WTC11 (cell line): ENCODE measurements around the gene QKI. TPM values are rescaled to one million over a fixed set of nuclear protein-coding genes. Genes with fewer than 3 reads are reported as not detected.

Source experiments
- ATAC-seq: fragments of 200-7000 bp; cut with Tn5 transposase; 2 replicates; pipeline ENCODE4 v1.10.0; 2021; ENCODE audit warnings: mild to moderate bottlenecking, moderate library complexity
- CTCF ChIA-PET: fragments of 300-600 bp; sonication (Branson Sonifier 250); formaldehyde crosslinking; loops from one replicate; lab custom pipeline; 2021; ENCODE audit warnings: antibody characterized with exemption; lab: Charles Lee
- POLR2A ChIA-PET: fragments of 350-600 bp; sonication (Branson Sonifier 250); formaldehyde crosslinking; loops from one replicate; lab custom pipeline; 2021; ENCODE audit warnings: antibody characterized with exemption; lab: Charles Lee
- DNase-seq: peaks from one replicate; pipeline ENCODE4 v3.0.0; 2021; ENCODE audit warnings: low spot score
- H3K27ac Mint-ChIP-seq: 2 replicates; pipeline ENCODE4 v1.8.0; 2021; ENCODE audit warnings: mixed read lengths
- H3K27me3 Mint-ChIP-seq: 2 replicates; pipeline ENCODE4 v1.8.0; 2021; ENCODE audit warnings: low read depth, mild to moderate bottlenecking, moderate library complexity, mixed read lengths
- H3K36me3 Mint-ChIP-seq: 2 replicates; pipeline ENCODE4 v1.8.0; 2021; ENCODE audit warnings: mixed read lengths
- H3K4me1 Mint-ChIP-seq: 2 replicates; pipeline ENCODE4 v1.8.0; 2022; ENCODE audit warnings: mixed read lengths
- H3K4me3 Mint-ChIP-seq: 2 replicates; pipeline ENCODE4 v1.8.0; 2021; ENCODE audit warnings: mild to moderate bottlenecking, moderate library complexity, mixed read lengths
- H3K9me3 Mint-ChIP-seq: 2 replicates; pipeline ENCODE4 v1.8.0; 2021; ENCODE audit warnings: mixed read lengths
- CTCF ChIP-seq: fragments of 200-600 bp; IDR thresholded peaks from 2 replicates; pipeline ENCODE4 v1.8.0; 2022; ENCODE audit warnings: antibody characterized with exemption
- E2F1 ChIP-seq: sonication (generic); formaldehyde crosslinking; IDR thresholded peaks from 2 replicates; pipeline ENCODE4 v1.8.0; 2022; ENCODE audit warnings: mild to moderate bottlenecking, missing genetic modification reagents
- GRHL2 ChIP-seq: fragments of 250-450 bp; sonication (Bioruptor Pico); IDR thresholded peaks from 2 replicates; pipeline ENCODE4 v1.8.0; 2022; ENCODE audit warnings: mild to moderate bottlenecking, moderate library complexity; ENCODE audit not compliant: insufficient replicate concordance, severe bottlenecking
- JAZF1 ChIP-seq: fragments of 250-450 bp; sonication (Bioruptor Pico); IDR thresholded peaks from 2 replicates; pipeline ENCODE4 v1.9.0; 2021; ENCODE audit warnings: moderate library complexity, mild to moderate bottlenecking, inconsistent platforms
- JUN ChIP-seq: sonication (generic); formaldehyde crosslinking; IDR thresholded peaks from 2 replicates; pipeline ENCODE4 v1.8.0; 2023; ENCODE audit warnings: mild to moderate bottlenecking, missing genetic modification reagents
- KAT7 ChIP-seq: sonication (generic); formaldehyde crosslinking; IDR thresholded peaks from 2 replicates; pipeline ENCODE4 v1.8.1; 2023; ENCODE audit warnings: missing genetic modification reagents, mild to moderate bottlenecking, borderline replicate concordance
- MAX ChIP-seq: sonication (generic); formaldehyde crosslinking; IDR thresholded peaks from 2 replicates; pipeline ENCODE4 v1.8.0; 2022; ENCODE audit warnings: mild to moderate bottlenecking, missing genetic modification reagents
- PREB ChIP-seq: sonication (generic); formaldehyde crosslinking; IDR thresholded peaks from 2 replicates; pipeline ENCODE4 v1.8.1; 2022; ENCODE audit warnings: mild to moderate bottlenecking, missing genetic modification reagents, moderate library complexity, borderline replicate concordance
- RELA ChIP-seq: sonication (generic); formaldehyde crosslinking; IDR thresholded peaks from 2 replicates; pipeline ENCODE4 v1.8.1; 2022; ENCODE audit warnings: missing genetic modification reagents, mild to moderate bottlenecking, borderline replicate concordance
- RORB ChIP-seq: fragments of 250-450 bp; sonication (Bioruptor Pico); IDR thresholded peaks from 2 replicates; pipeline ENCODE4 v1.9.0; 2021; ENCODE audit warnings: mild to moderate bottlenecking
- TEAD1 ChIP-seq: sonication (generic); formaldehyde crosslinking; IDR thresholded peaks from 2 replicates; pipeline ENCODE4 v1.8.0; 2022; ENCODE audit warnings: mild to moderate bottlenecking, missing genetic modification reagents
- TEAD4 ChIP-seq: sonication (generic); formaldehyde crosslinking; IDR thresholded peaks from 2 replicates; pipeline ENCODE4 v1.8.0; 2022; ENCODE audit warnings: mild to moderate bottlenecking, missing genetic modification reagents
- ZNF121 ChIP-seq: sonication (generic); formaldehyde crosslinking; IDR thresholded peaks from 2 replicates; pipeline ENCODE4 v1.8.0; 2023; ENCODE audit warnings: missing genetic modification reagents
- ZNF138 ChIP-seq: sonication (generic); formaldehyde crosslinking; conservative IDR thresholded peaks from 2 replicates; pipeline ENCODE4 v1.8.1; 2022; ENCODE audit warnings: mild to moderate bottlenecking, moderate library complexity, missing genetic modification reagents
- ZNF512 ChIP-seq: sonication (generic); formaldehyde crosslinking; IDR thresholded peaks from 2 replicates; pipeline ENCODE4 v1.8.1; 2022; ENCODE audit warnings: missing genetic modification reagents, borderline replicate concordance
- ZNF532 ChIP-seq: fragments of 250-450 bp; sonication (Bioruptor Pico); IDR thresholded peaks from 2 replicates; pipeline ENCODE4 v1.9.0; 2021; ENCODE audit warnings: mild to moderate bottlenecking, borderline replicate concordance
- total RNA-seq: library from RNA; stranded (reverse); gene quantifications from 3 replicates; pipeline ENCODE4 v1.2.3, GENCODE V29; 2021
- TF ChIP-seq, protein P1 (sequence below): sonication (generic); formaldehyde crosslinking; IDR thresholded peaks from 2 replicates; pipeline ENCODE4 v1.8.0; 2022; ENCODE audit warnings: missing genetic modification reagents
- TF ChIP-seq, protein P2 (sequence below): sonication (generic); formaldehyde crosslinking; IDR thresholded peaks from 2 replicates; pipeline ENCODE4 v1.8.1; 2022; ENCODE audit warnings: low read depth, missing genetic modification reagents, borderline replicate concordance

The QKI gene
- total RNA-seq, 1 experiment from 2014 or later, result 145 TPM

GRCh38 chr6:163397326-163397725 is 17.2 kb upstream of the QKI start:
- CTCF ChIA-PET, result interaction anchor here (0.6 kb wide), 1 partner anchor 94 kb away, joined by 4 read pairs; no protein-coding TSS in a partner anchor
- ATAC-seq (no peak), DNase-seq (no peak)
- Mint-ChIP-seq H3K9me3 (peaks cover 3% of the 10 kb centered on the region; the same call in 1 of the 2 replicates), H3K4me3 (peak overlapping the region; percentile 47), H3K27me3 (no peaks in the 10 kb centered on the region; the same call in 1 of the 2 replicates), H3K27ac (peak overlapping the region; percentile 78; the same call in 1 of the 2 replicates), H3K36me3 (no peaks in the 10 kb centered on the region), H3K4me1 (peaks cover 55% of the 10 kb centered on the region)
- POLR2A ChIA-PET, result no interaction called here
- no peak for TF ChIP-seq RELA (CRISPR knock-in tag)
- TF ChIP-seq PREB, result no peak
- TF ChIP-seq ZNF121 (CRISPR knock-in tag), result no peak
- TF ChIP-seq ZNF138 (CRISPR knock-in tag), result no peak
- no peak for TF ChIP-seq TEAD1
- no peak for TF ChIP-seq JUN
- no peak for TF ChIP-seq JAZF1
- no peak for TF ChIP-seq ZNF532 (CRISPR knock-in tag)
- no peak for TF ChIP-seq TEAD4 (CRISPR knock-in tag)
- no peak for TF ChIP-seq MAX (CRISPR knock-in tag)
- no peak for TF ChIP-seq KAT7 (CRISPR knock-in tag)
- no peak for TF ChIP-seq ZNF512
- TF ChIP-seq, protein P1, sequence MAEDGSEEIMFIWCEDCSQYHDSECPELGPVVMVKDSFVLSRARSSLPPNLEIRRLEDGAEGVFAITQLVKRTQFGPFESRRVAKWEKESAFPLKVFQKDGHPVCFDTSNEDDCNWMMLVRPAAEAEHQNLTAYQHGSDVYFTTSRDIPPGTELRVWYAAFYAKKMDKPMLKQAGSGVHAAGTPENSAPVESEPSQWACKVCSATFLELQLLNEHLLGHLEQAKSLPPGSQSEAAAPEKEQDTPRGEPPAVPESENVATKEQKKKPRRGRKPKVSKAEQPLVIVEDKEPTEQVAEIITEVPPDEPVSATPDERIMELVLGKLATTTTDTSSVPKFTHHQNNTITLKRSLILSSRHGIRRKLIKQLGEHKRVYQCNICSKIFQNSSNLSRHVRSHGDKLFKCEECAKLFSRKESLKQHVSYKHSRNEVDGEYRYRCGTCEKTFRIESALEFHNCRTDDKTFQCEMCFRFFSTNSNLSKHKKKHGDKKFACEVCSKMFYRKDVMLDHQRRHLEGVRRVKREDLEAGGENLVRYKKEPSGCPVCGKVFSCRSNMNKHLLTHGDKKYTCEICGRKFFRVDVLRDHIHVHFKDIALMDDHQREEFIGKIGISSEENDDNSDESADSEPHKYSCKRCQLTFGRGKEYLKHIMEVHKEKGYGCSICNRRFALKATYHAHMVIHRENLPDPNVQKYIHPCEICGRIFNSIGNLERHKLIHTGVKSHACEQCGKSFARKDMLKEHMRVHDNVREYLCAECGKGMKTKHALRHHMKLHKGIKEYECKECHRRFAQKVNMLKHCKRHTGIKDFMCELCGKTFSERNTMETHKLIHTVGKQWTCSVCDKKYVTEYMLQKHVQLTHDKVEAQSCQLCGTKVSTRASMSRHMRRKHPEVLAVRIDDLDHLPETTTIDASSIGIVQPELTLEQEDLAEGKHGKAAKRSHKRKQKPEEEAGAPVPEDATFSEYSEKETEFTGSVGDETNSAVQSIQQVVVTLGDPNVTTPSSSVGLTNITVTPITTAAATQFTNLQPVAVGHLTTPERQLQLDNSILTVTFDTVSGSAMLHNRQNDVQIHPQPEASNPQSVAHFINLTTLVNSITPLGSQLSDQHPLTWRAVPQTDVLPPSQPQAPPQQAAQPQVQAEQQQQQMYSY (CRISPR knock-in tag), result no peak
- TF ChIP-seq CTCF, result no peak
- no peak for TF ChIP-seq E2F1
- TF ChIP-seq GRHL2 (CRISPR knock-in tag), result no peak
- TF ChIP-seq, protein P2, sequence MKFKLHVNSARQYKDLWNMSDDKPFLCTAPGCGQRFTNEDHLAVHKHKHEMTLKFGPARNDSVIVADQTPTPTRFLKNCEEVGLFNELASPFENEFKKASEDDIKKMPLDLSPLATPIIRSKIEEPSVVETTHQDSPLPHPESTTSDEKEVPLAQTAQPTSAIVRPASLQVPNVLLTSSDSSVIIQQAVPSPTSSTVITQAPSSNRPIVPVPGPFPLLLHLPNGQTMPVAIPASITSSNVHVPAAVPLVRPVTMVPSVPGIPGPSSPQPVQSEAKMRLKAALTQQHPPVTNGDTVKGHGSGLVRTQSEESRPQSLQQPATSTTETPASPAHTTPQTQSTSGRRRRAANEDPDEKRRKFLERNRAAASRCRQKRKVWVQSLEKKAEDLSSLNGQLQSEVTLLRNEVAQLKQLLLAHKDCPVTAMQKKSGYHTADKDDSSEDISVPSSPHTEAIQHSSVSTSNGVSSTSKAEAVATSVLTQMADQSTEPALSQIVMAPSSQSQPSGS (CRISPR knock-in tag), result no peak
- no peak for TF ChIP-seq RORB (CRISPR knock-in tag)
